NCI-H524 treated with DMSO at 0.1 percent for 48 hours (cell line): ENCODE measurements around the gene IL24.

Source experiments
- DNase-seq: peaks from one replicate; lab custom pipeline; 2025; lab: John Stamatoyannopoulos, UW

Gene IL24

DNA sequence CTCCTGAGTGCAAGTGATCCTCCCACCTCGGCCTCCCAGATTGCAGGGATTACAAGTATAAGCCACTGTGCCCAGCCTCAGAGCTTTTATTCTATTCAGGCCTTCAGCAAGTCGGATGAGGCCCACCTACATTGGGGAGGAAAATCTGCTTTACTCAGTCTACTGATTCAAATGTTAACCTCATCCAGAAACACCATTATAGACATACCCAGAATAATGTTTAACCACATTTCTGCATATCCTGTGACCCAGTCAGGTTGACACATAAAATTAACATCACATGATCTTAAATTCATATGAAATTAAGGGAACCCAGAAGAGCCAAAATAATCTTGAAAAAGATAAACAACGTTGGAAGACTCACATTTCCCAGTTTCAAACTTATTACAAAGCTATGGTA lies 16.9 kb upstream of the IL24 start:
- DNase-seq = no peak

GRCh38 chr1:206882555-206882954 lies 14.7 kb upstream of the IL24 start:
- no peak for DNase-seq

- DNase-seq = no peak
Observed at GRCh38 chr1:206883160-206883559, 14.1 kb upstream of the IL24 start.

GRCh38 chr1:206883876-206884275 lies 13.4 kb upstream of the IL24 start:
- no peak for DNase-seq

- DNase-seq = no peak
Observed at GRCh38 chr1:206885341-206886060, 11.7 kb upstream of the IL24 start.

DNA sequence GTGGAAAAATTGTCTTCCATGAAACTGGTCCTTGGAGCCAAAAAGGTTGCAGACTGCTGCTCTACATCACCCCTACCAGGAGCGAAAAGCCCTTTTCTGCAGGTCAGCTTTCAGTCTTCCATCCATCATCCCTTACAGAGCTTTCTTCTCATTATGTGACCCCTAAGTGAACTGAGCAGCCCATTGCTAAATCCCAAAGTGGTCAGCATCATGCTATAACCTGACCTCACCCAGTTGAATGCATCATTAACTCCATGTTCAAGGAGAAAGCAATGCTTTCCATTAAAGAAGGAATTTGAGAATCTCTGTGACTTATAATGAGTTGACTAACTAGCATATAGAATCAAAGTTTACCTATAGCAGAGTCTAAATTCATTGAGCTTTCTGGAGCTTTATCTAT lies 10.4 kb upstream of the IL24 start:
- no peak for DNase-seq

GRCh38 chr1:206887701-206888100 lies 9.5 kb upstream of the IL24 start:
- no peak for DNase-seq

DNA sequence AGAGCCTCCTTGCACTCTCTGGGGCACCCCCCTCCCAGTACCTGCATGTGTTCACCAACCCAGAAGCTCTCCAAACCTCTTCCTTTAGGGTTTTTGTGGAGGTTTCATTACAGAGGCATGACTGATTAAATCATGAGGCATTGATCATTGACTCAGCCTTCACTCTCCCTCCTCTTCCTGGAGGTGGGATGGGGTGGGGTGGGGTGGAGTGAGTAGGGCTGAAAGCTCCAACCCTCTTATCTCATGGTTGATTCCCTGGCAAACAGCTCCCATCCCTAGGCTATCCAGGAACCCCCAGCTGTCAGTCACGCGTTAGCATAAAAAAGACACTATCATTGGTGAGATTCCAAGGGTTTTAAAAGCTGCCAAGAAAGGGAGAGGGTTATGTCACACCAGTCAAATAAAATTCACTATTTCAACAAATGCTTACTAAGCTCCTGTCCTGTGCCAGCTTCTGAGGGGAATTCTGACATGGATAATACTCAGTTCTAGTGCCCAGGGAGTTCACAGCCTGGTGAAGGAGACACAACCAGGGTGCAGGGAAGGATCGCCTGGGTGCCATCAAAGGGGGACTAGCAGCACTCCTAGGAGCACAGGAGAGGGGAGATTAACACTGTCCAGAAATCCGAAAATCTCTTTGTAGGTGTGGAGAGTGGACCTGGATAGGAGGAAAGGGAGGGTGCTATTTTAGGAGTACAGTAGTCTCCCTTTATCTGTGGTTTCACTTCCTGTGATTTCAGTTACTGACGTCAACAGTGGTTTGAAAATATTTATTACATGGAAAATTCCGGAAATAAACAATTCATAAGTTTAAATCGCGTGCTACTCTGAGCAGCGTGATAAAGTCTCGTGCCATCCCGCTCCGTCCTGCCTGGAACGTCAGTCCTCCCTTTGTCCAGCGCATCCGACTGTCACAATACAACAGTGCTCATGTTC lies 6.8 kb upstream of the IL24 start:
- no peak for DNase-seq

DNA sequence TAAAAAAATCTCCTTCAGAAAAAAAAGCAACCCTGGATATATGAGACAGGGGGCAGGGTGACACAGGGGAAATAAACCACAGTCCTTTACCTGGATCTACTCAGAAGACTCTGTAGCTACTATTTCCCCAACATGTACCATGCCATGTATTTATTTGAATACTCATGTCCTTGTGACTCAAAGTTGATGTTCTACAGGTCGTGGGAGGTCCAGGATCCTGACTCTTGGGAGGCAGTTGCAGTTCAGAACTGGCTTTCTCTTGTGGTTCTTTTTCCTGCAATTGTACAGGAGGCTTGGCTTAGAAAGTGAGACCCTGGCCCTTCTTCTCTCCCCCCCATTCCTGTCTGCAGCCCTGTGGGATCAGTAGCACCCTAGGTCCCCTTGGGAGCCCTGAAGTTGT lies 5.8 kb upstream of the IL24 start:
- no peak for DNase-seq

DNA sequence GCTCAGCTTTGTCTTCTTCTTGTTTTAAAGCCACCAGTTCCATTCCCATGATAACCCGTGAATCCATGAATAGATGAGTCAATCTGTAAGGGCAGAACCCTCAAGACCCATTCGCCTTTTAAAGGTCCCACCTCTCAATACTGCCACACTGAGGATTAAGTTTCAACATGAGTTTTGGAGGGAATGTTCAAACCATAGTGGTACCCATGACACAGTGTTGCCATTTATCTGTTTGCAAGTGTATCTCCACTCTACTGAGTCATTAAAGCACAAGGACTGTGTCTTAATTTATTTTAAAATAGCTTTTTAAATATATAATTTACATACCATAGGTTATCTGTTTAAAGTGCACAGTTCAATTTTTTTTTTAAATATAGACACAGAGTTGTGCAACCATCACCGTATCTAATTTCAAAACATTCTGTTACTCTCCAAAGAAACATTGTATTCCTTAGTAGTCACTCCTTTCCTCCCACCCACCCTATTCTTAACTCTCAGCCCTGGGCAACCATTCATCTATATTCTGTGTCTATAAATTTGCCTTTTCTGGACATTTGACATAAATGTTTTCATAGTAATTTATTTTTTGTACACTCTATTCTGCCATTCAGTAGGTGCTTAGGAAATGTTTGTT lies 4.8 kb upstream of the IL24 start:
- no peak for DNase-seq

- DNase-seq = no peak
Observed at GRCh38 chr1:206893380-206893779, 3.9 kb upstream of the IL24 start.

- no peak for DNase-seq
Observed at GRCh38 chr1:206895325-206895724, 1.9 kb upstream of the IL24 start.

DNA sequence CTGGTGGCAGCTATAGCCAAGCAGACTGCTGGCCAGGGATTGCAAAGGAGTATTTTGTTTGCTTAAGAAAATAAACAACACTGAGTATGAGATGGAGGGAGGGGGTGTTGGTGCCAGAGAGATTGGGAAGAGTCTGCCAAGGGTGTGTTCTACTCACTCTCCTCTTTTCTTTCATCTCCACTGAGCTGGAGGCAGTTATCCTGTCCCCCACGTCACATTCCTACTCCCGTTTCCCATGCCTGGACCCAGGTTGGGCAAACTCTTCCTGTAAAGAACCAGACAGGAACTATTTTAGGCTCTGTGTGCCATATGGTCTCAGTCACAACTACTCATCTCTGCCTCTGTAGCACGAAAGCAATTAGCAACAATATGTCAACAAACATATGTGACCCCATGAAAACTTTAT lies 1.4 kb upstream of the IL24 start:
- DNase-seq = no peak

DNA sequence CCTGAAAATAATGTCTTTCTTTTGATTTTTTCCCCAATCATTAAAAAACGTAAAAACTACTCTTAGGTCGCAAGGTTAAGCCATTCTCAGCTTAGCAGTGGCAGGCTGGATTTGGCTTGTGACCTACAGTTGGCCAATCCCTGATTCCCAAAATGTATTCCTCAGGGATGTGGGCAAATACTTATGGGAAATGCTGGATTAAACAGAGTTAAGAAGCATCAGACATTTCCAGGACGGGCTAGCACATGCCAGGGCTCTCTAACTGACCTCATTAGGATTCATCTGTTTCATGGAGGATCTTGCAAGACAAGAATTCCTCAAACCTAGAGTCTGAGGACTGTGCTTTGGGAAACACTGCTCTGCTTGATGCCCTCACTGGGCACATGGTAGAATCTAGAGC lies 982 bp upstream of the IL24 start:
- DNase-seq = peak; percentile 58

DNA sequence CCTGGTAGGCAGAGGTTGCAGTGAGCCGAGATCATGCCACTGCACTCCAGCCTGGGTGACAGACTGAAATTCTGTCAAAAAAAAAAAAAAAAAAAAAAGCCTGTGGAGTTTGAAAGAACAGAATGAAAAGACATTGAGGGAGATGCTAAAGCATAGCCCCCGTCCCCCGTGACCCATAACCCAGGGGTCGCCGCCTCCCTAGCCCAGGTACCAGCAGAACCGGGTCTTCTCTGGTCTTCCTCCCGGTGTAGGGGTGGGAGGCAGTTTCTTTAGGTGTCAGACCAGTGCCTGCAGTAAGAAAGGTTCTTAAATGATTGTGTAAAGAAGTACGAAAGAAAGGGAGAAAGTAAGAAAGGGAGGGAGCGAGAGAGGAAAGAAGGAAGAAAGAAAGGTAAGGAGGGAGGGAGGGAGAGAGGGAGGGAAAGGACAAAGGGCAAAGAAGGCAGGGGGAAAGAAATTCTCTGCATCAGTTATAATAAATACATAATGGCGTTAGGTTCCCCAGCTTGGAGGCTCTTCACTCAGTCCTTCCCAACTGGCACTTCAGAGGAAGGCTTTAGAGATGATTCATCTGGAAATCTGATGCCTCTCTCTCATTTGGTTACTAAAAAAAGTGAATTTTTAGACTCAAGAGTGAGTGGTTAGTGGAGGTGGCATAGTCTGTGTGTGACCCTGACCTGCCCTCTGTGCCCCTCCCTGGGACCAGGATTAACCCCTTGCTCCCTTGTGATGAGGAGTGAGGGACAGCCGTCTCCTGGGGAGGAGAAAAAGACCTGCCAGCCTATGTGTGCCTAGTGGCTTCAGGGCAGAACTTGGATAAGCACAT lies 1.1 kb downstream of the IL24 start:
- no peak for DNase-seq

DNA sequence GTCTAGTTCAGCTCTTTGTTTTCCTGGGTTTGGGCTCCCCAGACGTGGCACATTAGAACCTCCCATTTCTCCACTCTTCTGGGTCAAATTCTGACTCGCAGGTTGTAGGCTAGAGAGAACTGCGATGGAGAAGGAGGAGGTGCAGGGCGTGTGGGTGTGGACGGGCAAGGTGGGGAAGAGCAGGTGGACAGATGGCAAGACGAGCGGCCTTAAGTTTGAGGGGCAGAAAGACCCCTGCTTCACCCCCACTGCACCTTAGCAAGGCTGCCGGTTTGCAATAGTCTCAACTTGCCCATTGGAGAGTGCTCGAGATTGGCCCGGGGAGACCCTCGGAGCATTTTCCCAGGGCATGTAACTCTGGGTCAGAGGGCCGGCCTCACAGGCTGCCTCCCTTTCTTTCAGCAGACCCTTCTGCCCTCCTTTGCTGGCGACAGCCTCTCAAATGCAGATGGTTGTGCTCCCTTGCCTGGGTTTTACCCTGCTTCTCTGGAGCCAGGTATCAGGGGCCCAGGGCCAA lies 1.7 kb downstream of the IL24 start:
- no peak for DNase-seq

- DNase-seq = no peak
Observed at GRCh38 chr1:206899717-206900116, 2.5 kb downstream of the IL24 start.

DNA sequence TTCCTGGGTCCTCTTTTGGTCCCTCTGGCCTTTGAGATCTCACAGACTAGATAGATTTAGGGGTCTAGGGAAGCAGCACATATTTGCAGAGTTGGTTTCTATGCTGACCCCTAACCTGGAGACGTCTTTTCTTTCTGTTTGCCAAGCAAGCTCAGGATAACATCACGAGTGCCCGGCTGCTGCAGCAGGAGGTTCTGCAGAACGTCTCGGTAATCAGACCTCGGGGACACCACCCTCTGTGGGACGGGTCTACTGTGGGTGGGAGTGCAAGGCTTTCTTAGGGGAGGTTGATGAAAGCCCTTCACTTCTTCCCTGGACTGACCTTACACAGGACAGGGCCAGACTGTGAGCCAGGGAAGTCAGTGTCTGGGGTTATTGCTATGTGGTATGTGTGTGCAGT lies 2.9 kb downstream of the IL24 start:
- DNase-seq = no peak

GRCh38 chr1:206901944-206902343 lies 4.7 kb downstream of the IL24 start:
- no peak for DNase-seq

DNA sequence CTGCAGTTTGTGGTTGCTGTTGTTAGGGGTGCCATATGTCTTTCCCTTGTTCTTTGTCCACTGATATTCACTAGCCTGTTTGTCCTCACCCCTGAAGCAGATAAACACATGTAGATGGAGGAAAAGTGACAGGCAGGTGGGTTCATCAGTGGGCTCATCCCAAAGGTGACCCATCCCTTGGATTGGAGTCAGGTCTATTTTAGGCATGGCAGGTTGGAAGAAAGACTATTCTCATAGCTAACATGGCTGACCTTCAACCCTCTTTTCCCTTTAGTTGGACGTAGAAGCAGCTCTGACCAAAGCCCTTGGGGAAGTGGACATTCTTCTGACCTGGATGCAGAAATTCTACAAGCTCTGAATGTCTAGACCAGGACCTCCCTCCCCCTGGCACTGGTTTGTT lies 5.5 kb downstream of the IL24 start:
- DNase-seq = no peak

GRCh38 chr1:206903687-206904086 lies 6.4 kb downstream of the IL24 start:
- DNase-seq = no peak
